CD4-positive, alpha-beta T cell (primary cell): Measurements from ENCODE around the gene SOX8. TPM values are rescaled to one million over a fixed set of nuclear protein-coding genes. Genes with fewer than 3 reads are reported as not detected.

Experiments
- ATAC-seq: fragments of 200-7000 bp; cut with Tn5 transposase; one replicate; pipeline ENCODE4 v1.10.0; 2022; ENCODE audit warnings: mild to moderate bottlenecking; ENCODE audit not compliant: poor library complexity
- CTCF ChIA-PET: fragments of 350-600 bp; sonication (Branson Sonifier 250); formaldehyde crosslinking; loops from one replicate; lab custom pipeline; 2021; ENCODE audit warnings: antibody characterized with exemption, inconsistent platforms; lab: Charles Lee
- POLR2A ChIA-PET: fragments of 350-600 bp; sonication (Branson Sonifier 250); formaldehyde crosslinking; loops from one replicate; lab custom pipeline; 2021; ENCODE audit warnings: antibody characterized with exemption, inconsistent platforms; lab: Charles Lee
- DNase-seq, 14 experiments: peaks; one replicate each; pipeline ENCODE4 v3.0.0-alpha.2; 2013 to 2020; ENCODE audit warnings: mixed read lengths in 2 of 14
- H3K27ac ChIP-seq, 2 donors: one replicate each; pipeline versions ENCODE4 v1.5.1 to v1.7.0; 2013; ENCODE audit warnings: low read length in 2 of 2, low read depth in 1 of 2, mild to moderate bottlenecking in 1 of 2
- H3K27me3 ChIP-seq, 2 experiments: 1 replicate in 1 of 2; 2 replicates in 1 of 2; pipeline versions ENCODE4 v1.6.1 to v1.7.0; 2013; ENCODE audit warnings: low read length in 2 of 2, control low read depth in 1 of 2, mild to moderate bottlenecking in 1 of 2, moderate library complexity in 1 of 2; ENCODE audit not compliant: insufficient read depth in 2 of 2, control insufficient read depth in 1 of 2
- H3K36me3 ChIP-seq: one replicate; pipeline ENCODE4 v1.6.1; 2013; ENCODE audit warnings: low read length, control low read depth; ENCODE audit not compliant: insufficient read depth
- H3K4me1 ChIP-seq: one replicate; pipeline ENCODE4 v1.6.1; 2013; ENCODE audit warnings: low read length, control low read depth; ENCODE audit not compliant: insufficient read depth
- H3K4me3 ChIP-seq: one replicate; pipeline ENCODE4 v1.5.1; 2013; ENCODE audit warnings: mild to moderate bottlenecking, low read length, moderate library complexity
- H3K9me3 ChIP-seq, 2 experiments: 1 replicate in 1 of 2; 2 replicates in 1 of 2; pipeline versions ENCODE4 v1.6.1 to v1.7.0; 2013; ENCODE audit warnings: low read length in 2 of 2, mild to moderate bottlenecking in 2 of 2, control low read depth in 1 of 2, moderate library complexity in 1 of 2; ENCODE audit not compliant: control insufficient read depth in 1 of 2, insufficient read depth in 1 of 2
- H3K27ac Mint-ChIP-seq: one replicate; pipeline ENCODE4 v1.8.0; 2020; ENCODE audit warnings: mixed read lengths
- H3K27me3 Mint-ChIP-seq: one replicate; pipeline ENCODE4 v1.8.0; 2021; ENCODE audit warnings: mixed read lengths
- H3K36me3 Mint-ChIP-seq: one replicate; pipeline ENCODE4 v1.8.0; 2021; ENCODE audit warnings: low read depth, mixed read lengths
- H3K4me1 Mint-ChIP-seq: one replicate; pipeline ENCODE4 v1.8.0; 2021; ENCODE audit warnings: low read depth, mixed read lengths
- H3K4me3 Mint-ChIP-seq: one replicate; pipeline ENCODE4 v1.8.0; 2020; ENCODE audit warnings: mild to moderate bottlenecking, mixed read lengths
- H3K9me3 Mint-ChIP-seq: one replicate; pipeline ENCODE4 v1.8.0; 2020; ENCODE audit warnings: mixed read lengths
- CTCF ChIP-seq: fragments of 200-600 bp; IDR thresholded peaks from one replicate; pipeline ENCODE4 v1.8.0; 2022; ENCODE audit warnings: antibody characterized with exemption, mild to moderate bottlenecking
- intact Hi-C, 2 experiments: fragments of 100-400 bp; cut with DNase I in 1 of 2; cut with micrococcal nuclease in 1 of 2; formaldehyde crosslinking; loops; one replicate each; pipeline versions ENCODE4 v1.15.1 to v1.9.0; 2023 to 2025; cut with DNase I, micrococcal nuclease
- total RNA-seq, 174 experiments: library from RNA in 2 of 174; stranded (reverse) in 2 of 174; gene quantifications; one replicate each; pipeline ENCODE4 v1.2.3 and lab custom pipeline; 2021 to 2026

The SOX8 gene
- total RNA-seq, 2 experiments from 2014 or later: 1.4 to 2.3 TPM

- TF ChIP-seq CTCF: no peak
- peaks cover 9% of the 10 kb centered on the region for H3K36me3 ChIP-seq
- peaks cover 28% of the 10 kb centered on the region for H3K4me1 Mint-ChIP-seq
- ChIA-PET CTCF (no interaction called here), POLR2A (interaction anchor here (1.7 to 3.2 kb wide), 2 partner anchors 9 to 26 kb away, joined by 6 to 24 read pairs; partner anchors contain the start of gene SOX8)
- ATAC-seq (no peak), DNase-seq (no peak)
- no peaks in the 10 kb centered on the region for H3K9me3 Mint-ChIP-seq
- no peaks in the 10 kb centered on the region for H3K27me3 ChIP-seq
- peak overlapping the region; percentile 90 for H3K4me3 Mint-ChIP-seq
- no peaks in the 10 kb centered on the region for H3K9me3 ChIP-seq
- no peaks in the 10 kb centered on the region for H3K27me3 Mint-ChIP-seq
- no peak overlapping the region for H3K27ac ChIP-seq
- H3K36me3 Mint-ChIP-seq: peaks cover 13% of the 10 kb centered on the region
- peaks cover 36% of the 10 kb centered on the region for H3K4me1 ChIP-seq
- H3K27ac Mint-ChIP-seq: peak overlapping the region; percentile 66
- intact Hi-C loops: loop anchor here in 1 of 2 experiments (1.0 to 5.0 kb wide), 3 partner anchors 9 to 181 kb away; partner anchors contain the start of gene CACNA1H
- peak overlapping the region; percentile 52 for H3K4me3 ChIP-seq
Measured at GRCh38 chr16:971582-971905, 10.0 kb upstream of the SOX8 start.

- intact Hi-C loops: loop anchor here in 1 of 2 experiments (1.0 to 5.0 kb wide), 3 partner anchors 8 to 181 kb away; partner anchors contain the start of gene CACNA1H
- H3K27me3 Mint-ChIP-seq: no peaks in the 10 kb centered on the region
- Histone ChIP-seq H3K36me3 (peaks cover 9% of the 10 kb centered on the region), H3K4me3 (no peak overlapping the region), H3K27me3 (no peaks in the 10 kb centered on the region), H3K4me1 (peaks cover 40% of the 10 kb centered on the region), H3K9me3 (no peaks in the 10 kb centered on the region), H3K27ac (no peak overlapping the region)
- ATAC-seq (no peak), DNase-seq (no peak)
- peaks cover 10% of the 10 kb centered on the region for H3K36me3 Mint-ChIP-seq
- H3K4me1 Mint-ChIP-seq: peaks cover 27% of the 10 kb centered on the region
- no peaks in the 10 kb centered on the region for H3K9me3 Mint-ChIP-seq
- H3K4me3 Mint-ChIP-seq: peak overlapping the region; percentile 90
- POLR2A ChIA-PET: interaction anchor here (1.7 to 3.2 kb wide), 2 partner anchors 9 to 26 kb away, joined by 6 to 24 read pairs; partner anchors contain the start of gene SOX8
- peak overlapping the region; percentile 66 for H3K27ac Mint-ChIP-seq
- CTCF ChIA-PET: no interaction called here
- TF ChIP-seq CTCF: no peak
Measured at GRCh38 chr16:971981-972315, 9.6 kb upstream of the SOX8 start.

GRCh38 chr16:972316-973002, 9.1 kb upstream of the SOX8 start:
- Mint-ChIP-seq H3K36me3 (peaks cover 10% of the 10 kb centered on the region), H3K27ac (no peak overlapping the region), H3K4me1 (peaks cover 27% of the 10 kb centered on the region), H3K27me3 (no peaks in the 10 kb centered on the region), H3K9me3 (no peaks in the 10 kb centered on the region), H3K4me3 (no peak overlapping the region)
- POLR2A ChIA-PET: interaction anchor here (1.7 to 3.2 kb wide), 2 partner anchors 8 to 25 kb away, joined by 6 to 24 read pairs; partner anchors contain the start of gene SOX8
- Histone ChIP-seq H3K4me3 (no peak overlapping the region), H3K27ac (no peak overlapping the region), H3K36me3 (peaks cover 8% of the 10 kb centered on the region), H3K4me1 (peaks cover 41% of the 10 kb centered on the region), H3K9me3 (no peaks in the 10 kb centered on the region), H3K27me3 (no peaks in the 10 kb centered on the region)
- ATAC-seq (no peak), DNase-seq (no peak)
- TF ChIP-seq CTCF: no peak
- intact Hi-C loops: loop anchor here in 1 of 2 experiments (5.0 kb wide), 1 partner anchor 165 kb away; no protein-coding TSS in a partner anchor
- CTCF ChIA-PET: no interaction called here
